H1 (cell line): ENCODE measurements around the gene PTRH1.

Source experiments
- ATF2 ChIP-seq: IDR thresholded peaks from 2 replicates; pipeline ENCODE4 v1.6.1; 2012; ENCODE audit warnings: low read length, inconsistent platforms
- BCL11A ChIP-seq, 2 experiments: IDR thresholded peaks; one replicate each; pipeline ENCODE4 v1.6.1; 2011; ENCODE audit warnings: low read depth in 2 of 2, low read length in 2 of 2, mild to moderate bottlenecking in 2 of 2
- BRCA1 ChIP-seq: IDR thresholded peaks from 2 replicates; pipeline ENCODE4 v1.6.1; 2012; ENCODE audit warnings: low read depth, low read length, improper control_type of control experiment
- CHD1 ChIP-seq: IDR thresholded peaks from 2 replicates; pipeline ENCODE4 v1.6.1; 2012; ENCODE audit warnings: low read depth, low read length, improper control_type of control experiment
- CTCF ChIP-seq, 3 experiments: IDR thresholded peaks; 1 replicate in 2 of 3; 2 replicates in 1 of 3; pipeline versions ENCODE4 v1.5.1 to v1.6.1; 2011; ENCODE audit warnings: low read length in 3 of 3, mild to moderate bottlenecking in 3 of 3, inconsistent platforms in 2 of 3, low read depth in 1 of 3, moderate library complexity in 1 of 3; ENCODE audit not compliant: insufficient read depth in 1 of 3; ENCODE audit errors: control extremely low read depth in 1 of 3
- EP300 ChIP-seq, 2 experiments: IDR thresholded peaks; 1 replicate in 1 of 2; 2 replicates in 1 of 2; pipeline ENCODE4 v1.6.1; 2011 to 2012; ENCODE audit warnings: low read depth in 2 of 2, low read length in 2 of 2, mild to moderate bottlenecking in 2 of 2, borderline replicate concordance in 1 of 2, inconsistent platforms in 1 of 2, moderate library complexity in 1 of 2
- EZH2 ChIP-seq: fragments of 200-600 bp; sonication (generic); IDR thresholded peaks from 2 replicates; pipeline ENCODE4 v1.7.1; 2012; ENCODE audit warnings: low read depth, mild to moderate bottlenecking, moderate library complexity, low read length, inconsistent platforms; ENCODE audit not compliant: severe bottlenecking
- JUND ChIP-seq: IDR thresholded peaks from 2 replicates; pipeline ENCODE4 v1.6.1; 2011; ENCODE audit warnings: mild to moderate bottlenecking, improper control_type of control experiment, low read length
- KDM1A ChIP-seq: fragments of 200-600, 300-600 bp; sonication (generic); IDR thresholded peaks from 2 replicates; pipeline ENCODE4 v1.7.1; 2016; ENCODE audit warnings: mild to moderate bottlenecking, low read length, borderline replicate concordance
- MAFK ChIP-seq: IDR thresholded peaks from 2 replicates; pipeline ENCODE4 v1.6.1; 2012; ENCODE audit warnings: low read depth, mild to moderate bottlenecking, improper control_type of control experiment, low read length
- RAD21 ChIP-seq, 2 experiments: IDR thresholded peaks in 1 of 2; conservative IDR thresholded peaks in 1 of 2; 2 replicates each; pipeline ENCODE4 v1.6.1; 2011; ENCODE audit warnings: low read depth in 2 of 2, low read length in 2 of 2, improper control_type of control experiment in 1 of 2, inconsistent platforms in 1 of 2, mild to moderate bottlenecking in 1 of 2, moderate library complexity in 1 of 2
- RNF2 ChIP-seq: fragments of 200-900, 300-1000 bp; sonication (generic); IDR thresholded peaks from 2 replicates; pipeline ENCODE4 v1.7.1; 2016; ENCODE audit warnings: borderline replicate concordance, low read depth, mild to moderate bottlenecking, antibody characterized with exemption, low read length; ENCODE audit not compliant: poor library complexity, severe bottlenecking; ENCODE audit errors: missing control alignments
- TCF12 ChIP-seq: IDR thresholded peaks from 2 replicates; pipeline ENCODE4 v1.6.1; 2011; ENCODE audit warnings: low read depth, mild to moderate bottlenecking, low read length

- TF ChIP-seq BRCA1 = no peak
- no peak for TF ChIP-seq EZH2
- TF ChIP-seq MAFK = no peak
- TF ChIP-seq CHD1 = no peak
- no peak for TF ChIP-seq CTCF (IDR thresholded peaks at IDR 0.05; ENCODE audit: control extremely low read depth in 1 of 3, insufficient read depth in 1 of 3, low read depth in 1 of 3, low read length in 3 of 3)
- no peak for TF ChIP-seq EP300 (IDR thresholded peaks at IDR 0.05; ENCODE audit: borderline replicate concordance in 1 of 2, low read depth in 2 of 2, low read length in 2 of 2)
- TF ChIP-seq ATF2 = no peak
- TF ChIP-seq RNF2 = no peak
- TF ChIP-seq JUND = no peak
- no peak for TF ChIP-seq BCL11A (IDR thresholded peaks at IDR 0.05; ENCODE audit: low read depth in 2 of 2, low read length in 2 of 2)
- TF ChIP-seq RAD21 (IDR thresholded peaks at IDR 0.05 in 1 of 2, conservative IDR thresholded peaks at IDR 0.05 in 1 of 2; ENCODE audit: low read depth in 2 of 2, low read length in 2 of 2) = no peak
- TF ChIP-seq KDM1A = no peak
- no peak for TF ChIP-seq TCF12
Observed at GRCh38 chr9:127751269-127752054, 36.0 kb upstream of the PTRH1 start.
